Measurements from ENCODE around the gene CNIH4. TPM values are rescaled to one million over a fixed set of nuclear protein-coding genes. Genes with fewer than 3 reads are reported as not detected.
A peak's percentile ranks its signal among the peaks of the same experiment; 100 is the strongest.
"Not testable (repeated sequence)": the region's sequence is repeated elsewhere in the genome, so short reads cannot be mapped to it uniquely, and the experiment has no call there.

Gene CNIH4
- 10 to 100 TPM; 42.6 to 44.8 TPM for total RNA-seq

- Mint-ChIP-seq H3K9me3 (no peaks in the 10 kb centered on the region), H3K27me3 (no peaks in the 10 kb centered on the region), H3K27ac (peak within 1 kb of the TSS; percentile 90), H3K4me1 (peaks cover 12% of the 10 kb centered on the region), H3K36me3 (ENCODE audit: low read depth) (peaks cover 12% of the 10 kb centered on the region), H3K4me3 (peak within 1 kb of the TSS; percentile 90)
- peak; percentile 97 for ATAC-seq (replicated peaks)
Measured at GRCh38 chr1:224356685-224357625, at the start of gene CNIH4. CNIH4 (plus strand) TSS chr1:224356879; CDS start chr1:224356925, 46 bp downstream.

GRCh38 chr1:224308064-224308463 lies 48.6 kb upstream of the CNIH4 start:
- H3K36me3 Mint-ChIP-seq (ENCODE audit: low read depth) = peaks cover 93% of the 10 kb centered on the region
- no peaks in the 10 kb centered on the region for H3K4me1 Mint-ChIP-seq
- no peak for ATAC-seq (replicated peaks)
- no peaks in the 10 kb centered on the region for H3K9me3 Mint-ChIP-seq
- H3K27me3 Mint-ChIP-seq = no peaks in the 10 kb centered on the region
- no peak overlapping the region for H3K4me3 Mint-ChIP-seq
- H3K27ac Mint-ChIP-seq = no peak overlapping the region

- not testable (repeated sequence) for H3K4me1 Mint-ChIP-seq; H3K9me3 Mint-ChIP-seq; H3K27ac Mint-ChIP-seq; ATAC-seq (replicated peaks); H3K4me3 Mint-ChIP-seq; H3K27me3 Mint-ChIP-seq
- H3K36me3 Mint-ChIP-seq (ENCODE audit: low read depth) = peaks cover 93% of the 10 kb centered on the region
Measured at GRCh38 chr1:224311503-224311902, 45.2 kb upstream of the CNIH4 start.

- Mint-ChIP-seq H3K4me1 (no peaks in the 10 kb centered on the region), H3K4me3 (no peak overlapping the region), H3K36me3 (ENCODE audit: low read depth) (peaks cover 93% of the 10 kb centered on the region), H3K27ac (no peak overlapping the region), H3K27me3 (no peaks in the 10 kb centered on the region), H3K9me3 (no peaks in the 10 kb centered on the region)
- ATAC-seq (replicated peaks) = no peak
Measured at GRCh38 chr1:224312025-224312424, 44.7 kb upstream of the CNIH4 start.

GRCh38 chr1:224317383-224318045 lies 39.2 kb upstream of the CNIH4 start:
- no peaks in the 10 kb centered on the region for H3K9me3 Mint-ChIP-seq

GRCh38 chr1:224321706-224322105 lies 35.0 kb upstream of the CNIH4 start:
- no peaks in the 10 kb centered on the region for H3K27me3 Mint-ChIP-seq
- ATAC-seq (replicated peaks) = no peak
- no peak overlapping the region for H3K4me3 Mint-ChIP-seq
- peaks cover 20% of the 10 kb centered on the region for H3K4me1 Mint-ChIP-seq
- peak overlapping the region; percentile 20 for H3K27ac Mint-ChIP-seq
- H3K9me3 Mint-ChIP-seq = no peaks in the 10 kb centered on the region
- peaks cover 40% of the 10 kb centered on the region for H3K36me3 Mint-ChIP-seq (ENCODE audit: low read depth)

More at GRCh38 chr1:224317383-224318045, 39.2 kb upstream of the CNIH4 start:
- Mint-ChIP-seq H3K27me3 (no peaks in the 10 kb centered on the region), H3K27ac (peak overlapping the region; percentile 48), H3K4me3 (no peak overlapping the region), H3K36me3 (ENCODE audit: low read depth) (peaks cover 65% of the 10 kb centered on the region), H3K4me1 (peaks cover 11% of the 10 kb centered on the region)
- ATAC-seq (replicated peaks) = no peak

GRCh38 chr1:224325959-224326358 lies 30.7 kb upstream of the CNIH4 start:
- no peak overlapping the region for H3K27ac Mint-ChIP-seq
- H3K36me3 Mint-ChIP-seq (ENCODE audit: low read depth) = peaks cover 28% of the 10 kb centered on the region
- no peaks in the 10 kb centered on the region for H3K9me3 Mint-ChIP-seq
- H3K4me3 Mint-ChIP-seq = no peak overlapping the region
- peaks cover 34% of the 10 kb centered on the region for H3K4me1 Mint-ChIP-seq
- ATAC-seq (replicated peaks) = no peak
- H3K27me3 Mint-ChIP-seq = no peaks in the 10 kb centered on the region

GRCh38 chr1:224328644-224329043 lies 28.0 kb upstream of the CNIH4 start:
- no peaks in the 10 kb centered on the region for H3K27me3 Mint-ChIP-seq
- peaks cover 17% of the 10 kb centered on the region for H3K4me1 Mint-ChIP-seq
- H3K36me3 Mint-ChIP-seq (ENCODE audit: low read depth) = peaks cover 7% of the 10 kb centered on the region
- peak overlapping the region; percentile 99 for H3K27ac Mint-ChIP-seq
- ATAC-seq (replicated peaks) = no peak
- no peaks in the 10 kb centered on the region for H3K9me3 Mint-ChIP-seq
- peak overlapping the region; percentile 97 for H3K4me3 Mint-ChIP-seq

GRCh38 chr1:224329484-224329841 lies 27.2 kb upstream of the CNIH4 start:
- Mint-ChIP-seq H3K27me3 (no peaks in the 10 kb centered on the region), H3K4me1 (peaks cover 24% of the 10 kb centered on the region), H3K27ac (peak overlapping the region; percentile 99), H3K4me3 (peak overlapping the region; percentile 97), H3K36me3 (ENCODE audit: low read depth) (peaks cover 7% of the 10 kb centered on the region), H3K9me3 (no peaks in the 10 kb centered on the region)
- ATAC-seq (replicated peaks) = no peak

GRCh38 chr1:224329842-224330753 lies 26.6 kb upstream of the CNIH4 start, which contains the start of gene NVL:
NVL (minus strand) TSS chr1:224330172; CDS start chr1:224330127, 45 bp downstream.
- Mint-ChIP-seq H3K27me3 (no peaks in the 10 kb centered on the region), H3K4me3 (peak within 1 kb of the TSS; percentile 97), H3K36me3 (ENCODE audit: low read depth) (peaks cover 7% of the 10 kb centered on the region), H3K27ac (peak within 1 kb of the TSS; percentile 99), H3K4me1 (peaks cover 25% of the 10 kb centered on the region), H3K9me3 (no peaks in the 10 kb centered on the region)
- ATAC-seq (replicated peaks) = peak; percentile 79

- no peak for ATAC-seq (replicated peaks)
- peak overlapping the region; percentile 97 for H3K4me3 Mint-ChIP-seq
- peaks cover 25% of the 10 kb centered on the region for H3K4me1 Mint-ChIP-seq
- H3K27ac Mint-ChIP-seq = no peak overlapping the region
- no peaks in the 10 kb centered on the region for H3K27me3 Mint-ChIP-seq
- H3K36me3 Mint-ChIP-seq (ENCODE audit: low read depth) = no peaks in the 10 kb centered on the region
- no peaks in the 10 kb centered on the region for H3K9me3 Mint-ChIP-seq
Measured at GRCh38 chr1:224331326-224331725, 25.4 kb upstream of the CNIH4 start.

GRCh38 chr1:224331824-224332223 lies 24.9 kb upstream of the CNIH4 start:
- no peaks in the 10 kb centered on the region for H3K9me3 Mint-ChIP-seq
- H3K27ac Mint-ChIP-seq = no peak overlapping the region
- H3K4me1 Mint-ChIP-seq = peaks cover 25% of the 10 kb centered on the region
- no peak for ATAC-seq (replicated peaks)
- H3K4me3 Mint-ChIP-seq = peak overlapping the region; percentile 97
- no peaks in the 10 kb centered on the region for H3K36me3 Mint-ChIP-seq (ENCODE audit: low read depth)
- no peaks in the 10 kb centered on the region for H3K27me3 Mint-ChIP-seq

GRCh38 chr1:224333309-224333926 lies 23.3 kb upstream of the CNIH4 start:
- peak; percentile 46 for ATAC-seq (replicated peaks)
- peaks cover 18% of the 10 kb centered on the region for H3K4me1 Mint-ChIP-seq
- H3K36me3 Mint-ChIP-seq (ENCODE audit: low read depth) = no peaks in the 10 kb centered on the region
- H3K9me3 Mint-ChIP-seq = no peaks in the 10 kb centered on the region
- peak overlapping the region; percentile 54 for H3K4me3 Mint-ChIP-seq
- no peaks in the 10 kb centered on the region for H3K27me3 Mint-ChIP-seq
- H3K27ac Mint-ChIP-seq = peak overlapping the region; percentile 84
